Liver (tissue), 9 donors: Measurements from ENCODE around the gene TGFBR1. TPM values are rescaled to one million over a fixed set of nuclear protein-coding genes. Genes with fewer than 3 reads are reported as not detected.

Experiments
- DNase-seq: peaks from one replicate; pipeline ENCODE4 v3.0.0-alpha.2; 2017; ENCODE audit warnings: low spot score
- H3K27ac ChIP-seq, 2 donors: one replicate each; pipeline ENCODE4 v1.7.0; 2013; ENCODE audit warnings: inconsistent platforms in 2 of 2, low read length in 2 of 2, control low read depth in 1 of 2, low read depth in 1 of 2, mild to moderate bottlenecking in 1 of 2
- H3K27me3 ChIP-seq, 4 donors: one replicate each; pipeline versions ENCODE4 v1.6.1 to v1.7.0; 2013; ENCODE audit warnings: low read length in 3 of 4, inconsistent platforms in 1 of 4, mild to moderate bottlenecking in 1 of 4, moderate library complexity in 1 of 4; ENCODE audit not compliant: control insufficient read depth in 4 of 4, insufficient read depth in 4 of 4
- H3K36me3 ChIP-seq, 4 donors: one replicate each; pipeline versions ENCODE4 v1.6.1 to v1.7.0; 2013; ENCODE audit warnings: low read length in 3 of 4, mild to moderate bottlenecking in 3 of 4, low read depth in 1 of 4, moderate library complexity in 1 of 4; ENCODE audit not compliant: control insufficient read depth in 4 of 4, insufficient read depth in 3 of 4
- H3K4me1 ChIP-seq, 4 donors: one replicate each; pipeline versions ENCODE4 v1.6.1 to v1.7.0; 2013; ENCODE audit warnings: low read length in 3 of 4, mild to moderate bottlenecking in 3 of 4, moderate library complexity in 1 of 4; ENCODE audit not compliant: control insufficient read depth in 4 of 4, insufficient read depth in 4 of 4
- H3K4me3 ChIP-seq, 3 donors: one replicate each; pipeline versions ENCODE4 v1.6.1 to v1.7.0; 2013; ENCODE audit warnings: low read length in 3 of 3, control low read depth in 1 of 3, low read depth in 1 of 3, mild to moderate bottlenecking in 1 of 3
- H3K9ac ChIP-seq, 2 donors: one replicate each; pipeline ENCODE4 v1.7.0; 2013; ENCODE audit warnings: low read length in 2 of 2, mild to moderate bottlenecking in 2 of 2, moderate library complexity in 2 of 2, control low read depth in 1 of 2, low read depth in 1 of 2
- H3K9me3 ChIP-seq, 4 donors: one replicate each; pipeline versions ENCODE4 v1.6.1 to v1.7.0; 2013; ENCODE audit warnings: low read length in 3 of 4; ENCODE audit not compliant: control insufficient read depth in 4 of 4
- ATF3 ChIP-seq: IDR thresholded peaks from 2 replicates; pipeline ENCODE4 v1.6.1; 2016; ENCODE audit warnings: antibody characterized with exemption
- CTCF ChIP-seq: fragments of 150-350 bp; IDR thresholded peaks from 2 replicates; pipeline ENCODE4 v1.5.1; 2017; ENCODE audit warnings: improper control_type of control experiment, low read depth, low read length; ENCODE audit not compliant: missing input control
- EGR1 ChIP-seq, 2 donors: IDR thresholded peaks; 2 replicates each; pipeline ENCODE4 v1.6.1; 2016 to 2018; ENCODE audit warnings: antibody characterized with exemption in 2 of 2, low read depth in 2 of 2
- FOXA1 ChIP-seq: IDR thresholded peaks from 2 replicates; pipeline ENCODE4 v1.6.1; 2016; ENCODE audit warnings: antibody characterized with exemption
- FOXA2 ChIP-seq: IDR thresholded peaks from 2 replicates; pipeline ENCODE4 v1.6.1; 2016; ENCODE audit warnings: antibody characterized with exemption
- GABPA ChIP-seq, 2 donors: IDR thresholded peaks in 1 of 2; conservative IDR thresholded peaks in 1 of 2; 2 replicates each; pipeline ENCODE4 v1.6.1; 2016; ENCODE audit warnings: antibody characterized with exemption in 2 of 2, mild to moderate bottlenecking in 1 of 2, moderate library complexity in 1 of 2
- HNF4A ChIP-seq, 2 donors: conservative IDR thresholded peaks; 2 replicates each; pipeline ENCODE4 v1.6.1; 2016; ENCODE audit warnings: antibody characterized with exemption in 2 of 2, mild to moderate bottlenecking in 2 of 2
- JUND ChIP-seq, 2 donors: IDR thresholded peaks; 2 replicates each; pipeline ENCODE4 v1.6.1; 2016; ENCODE audit warnings: antibody characterized with exemption in 2 of 2
- MAX ChIP-seq: IDR thresholded peaks from 2 replicates; pipeline ENCODE4 v1.6.1; 2016; ENCODE audit warnings: antibody characterized with exemption
- NR2F2 ChIP-seq: IDR thresholded peaks from 2 replicates; pipeline ENCODE4 v1.6.1; 2016; ENCODE audit warnings: antibody characterized with exemption
- RAD21 ChIP-seq, 2 donors: IDR thresholded peaks; 2 replicates each; pipeline ENCODE4 v1.6.1; 2016; ENCODE audit warnings: antibody characterized with exemption in 2 of 2, mild to moderate bottlenecking in 2 of 2
- REST ChIP-seq: IDR thresholded peaks from 2 replicates; pipeline ENCODE4 v1.6.1; 2016; ENCODE audit warnings: antibody characterized with exemption, mild to moderate bottlenecking
- RXRA ChIP-seq, 2 donors: IDR thresholded peaks; 2 replicates each; pipeline ENCODE4 v1.6.1; 2017 to 2018; ENCODE audit warnings: antibody characterized with exemption in 2 of 2, mild to moderate bottlenecking in 1 of 2
- SP1 ChIP-seq: IDR thresholded peaks from 2 replicates; pipeline ENCODE4 v1.6.1; 2018; ENCODE audit warnings: antibody characterized with exemption, mild to moderate bottlenecking
- TAF1 ChIP-seq: conservative IDR thresholded peaks from 2 replicates; pipeline ENCODE4 v1.6.1; 2016; ENCODE audit warnings: antibody characterized with exemption, mild to moderate bottlenecking
- YY1 ChIP-seq: IDR thresholded peaks from 2 replicates; pipeline ENCODE4 v1.6.1; 2016; ENCODE audit warnings: antibody characterized with exemption, mild to moderate bottlenecking
- ZBTB33 ChIP-seq: IDR thresholded peaks from 2 replicates; pipeline ENCODE4 v1.6.1; 2016; ENCODE audit warnings: antibody characterized with exemption
- WGBS: extraction: QIAGEN DNeasy Blood & Tissue Kit; methylation state at CpG from one replicate; pipeline ENCODE4 v1.1.7; 2013; 5-methylcytosine and 5-hydroxymethylcytosine counted together
- polyA plus RNA-seq, 2 donors: library from polyadenylated mRNA; stranded (reverse) in 1 of 2; unstranded in 1 of 2; fragments of 200-250 nt in 1 of 2; fragments of >200 nt in 1 of 2; fragmentation: Nextera tagmentation in 1 of 2; extraction: Ambion mirVana in 1 of 2; gene quantifications; one replicate each; pipeline versions ENCODE4 v1.2.1 to v1.2.3, GENCODE V29; 2013 to 2015
- total RNA-seq, 2 donors: library from RNA; depleted of rRNA; stranded (reverse); fragments of >200 nt; gene quantifications; one replicate each; pipeline ENCODE4 v1.2.3, GENCODE V29; 2014
- donor health status: healthy.
- donor health status: healthy.
- donor health status: healthy.
- donor health status: healthy.
- donor health status: healthy.

TGFBR1 gene
- total and polyA plus RNA-seq, 4 donors, result 3.1 to 18.2 (median 11.0) TPM

- TF ChIP-seq HNF4A (conservative IDR thresholded peaks at IDR 0.05) (no peak), EGR1 (IDR thresholded peaks at IDR 0.05; ENCODE audit: low read depth in 2 of 2) (no peak), CTCF (no peak), NR2F2 (no peak), FOXA2 (no peak), ATF3 (no peak), SP1 (no peak), REST (no peak), YY1 (no peak), GABPA (IDR thresholded peaks at IDR 0.05 in 1 of 2, conservative IDR thresholded peaks at IDR 0.05 in 1 of 2) (no peak), JUND (IDR thresholded peaks at IDR 0.05) (no peak), FOXA1 (no peak), TAF1 (no peak), RAD21 (IDR thresholded peaks at IDR 0.05) (no peak), ZBTB33 (no peak)
- H3K9me3 ChIP-seq, result no peaks in the 10 kb centered on the region
- H3K4me3 ChIP-seq, result no peak overlapping the region
- no peak overlapping the region for H3K9ac ChIP-seq
- H3K27ac ChIP-seq, result no peak overlapping the region
- WGBS, result 79% methylated on average over 3 of the region's 3 CpGs
- no peaks in the 10 kb centered on the region for H3K36me3 ChIP-seq
- H3K27me3 ChIP-seq, result peaks cover 0 to 9% (median 1%) of the 10 kb centered on the region in 4 donors
- no peak for DNase-seq
- H3K4me1 ChIP-seq, result no peaks in the 10 kb centered on the region
These were observed 30.0 kb upstream of the TGFBR1 start for GRCh38 chr9:99074902-99075245.

- Histone ChIP-seq H3K4me1 (no peaks in the 10 kb centered on the region), H3K4me3 (no peak overlapping the region), H3K9me3 (no peaks in the 10 kb centered on the region), H3K27ac (no peak overlapping the region), H3K36me3 (no peaks in the 10 kb centered on the region), H3K27me3 (peaks cover 0 to 9% (median 1%) of the 10 kb centered on the region in 4 donors), H3K9ac (no peak overlapping the region)
- 47% methylated on average over 6 of the region's 6 CpGs for WGBS
- no peak for DNase-seq
- no peak for TF ChIP-seq REST
- no peak for TF ChIP-seq FOXA2
- no peak for TF ChIP-seq ZBTB33
- TF ChIP-seq JUND (IDR thresholded peaks at IDR 0.05), result no peak
- no peak for TF ChIP-seq NR2F2
- TF ChIP-seq GABPA (IDR thresholded peaks at IDR 0.05 in 1 of 2, conservative IDR thresholded peaks at IDR 0.05 in 1 of 2), result no peak
- TF ChIP-seq ATF3, result no peak
- TF ChIP-seq MAX, result no peak
- no peak for TF ChIP-seq RXRA (IDR thresholded peaks at IDR 0.05)
- no peak for TF ChIP-seq YY1
- no peak for TF ChIP-seq SP1
- TF ChIP-seq TAF1, result no peak
These were observed 29.5 kb upstream of the TGFBR1 start for GRCh38 chr9:99075246-99075912.
